ENCODE measurements around the gene CCDC47. TPM values are rescaled to one million over a fixed set of nuclear protein-coding genes. Genes with fewer than 3 reads are reported as not detected.
A peak's percentile ranks its signal among the peaks of the same experiment; 100 is the strongest.

Gene CCDC47
- total RNA-seq, 1 experiment from 2014 or later = 147 TPM

DNA sequence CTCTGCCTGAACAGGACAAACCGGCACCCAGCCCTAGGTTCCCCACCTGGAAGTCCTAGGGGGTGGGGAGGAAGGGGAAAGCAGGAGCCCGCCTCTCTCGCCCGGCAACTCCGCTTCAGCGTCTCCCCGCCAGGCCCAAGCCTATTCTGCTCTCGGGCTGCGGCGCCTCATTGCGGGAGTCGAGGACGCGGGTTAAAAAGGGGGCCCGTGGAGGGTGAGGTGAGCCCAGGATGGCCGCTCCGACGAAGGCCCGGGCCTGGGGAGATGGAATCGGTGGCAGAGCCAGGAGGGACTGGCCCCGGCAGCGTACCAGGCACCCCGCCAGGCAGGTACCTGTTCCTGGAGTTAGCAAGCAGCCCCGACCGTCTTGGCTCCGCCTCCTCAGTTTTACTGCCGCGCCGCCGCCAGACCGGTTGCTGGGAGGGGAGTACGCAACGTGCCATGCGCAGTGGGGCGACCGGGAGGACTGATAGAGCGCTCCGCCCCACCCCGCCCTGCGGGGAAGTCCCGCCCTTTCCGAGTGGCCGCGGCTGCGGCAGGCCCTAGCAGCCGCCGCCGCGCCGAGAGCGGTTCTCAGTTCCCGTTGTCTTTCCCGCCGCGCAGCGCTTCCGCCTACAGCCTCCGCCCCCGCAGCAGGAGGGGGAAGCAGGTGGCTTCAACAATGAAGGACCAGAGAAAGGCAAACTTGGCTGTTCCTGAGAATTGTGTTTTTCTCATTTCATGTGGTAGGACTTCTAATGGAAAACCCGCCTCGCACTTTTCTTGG lies 31.8 kb downstream of the CCDC47 start, which contains the start of gene STRADA:
TSS of gene STRADA (minus strand) at position 392 of the 766 bp plus-strand sequence. CDS start 13,430 bp downstream, outside the sequence.
- H3K9me2 ChIP-seq (replicated peaks; ENCODE audit: low read length) = no peaks in the 10 kb centered on the region
- no peaks in the 10 kb centered on the region for H3K27me3 ChIP-seq (ENCODE audit: low read length)
- CTCF ChIA-PET = interaction anchor here (0.6 kb wide), 2 partner anchors 43 to 100 kb away, joined by 3 read pairs; no protein-coding TSS in a partner anchor
- peak; percentile 100 for DNase-seq
- peak within 1 kb of the TSS; percentile 66 for H3K27ac ChIP-seq (ENCODE audit: low read length)
- no TSS peak for BruUV-seq (replicated peaks)
- H3K4me1 ChIP-seq (ENCODE audit: insufficient read depth, low read length) = peaks cover 15% of the 10 kb centered on the region; the same call in 1 of the 2 replicates
- H4K20me1 ChIP-seq (ENCODE audit: low read length) = no peaks in the 10 kb centered on the region
- POLR2A ChIA-PET (ENCODE audit: unreplicated experiment) = interaction anchor here (0.7 kb wide), 2 partner anchors 32 to 100 kb away, joined by 3 to 5 read pairs; partner anchors contain the start of gene CCDC47
- H3K9me3 ChIP-seq (ENCODE audit: low read length) = no peaks in the 10 kb centered on the region
- peak within 1 kb of the TSS; percentile 86 for H2AFZ ChIP-seq (ENCODE audit: low read length)
- H3F3A ChIP-seq (ENCODE audit: low read length, unreplicated experiment) = peaks cover 10% of the 10 kb centered on the region
- ATAC-seq = peak; percentile 87
- peak within 1 kb of the TSS; percentile 87 for H3K4me3 ChIP-seq (ENCODE audit: low read length)
- intact Hi-C loops (cut with micrococcal nuclease) = loop anchor here (1.0 to 5.0 kb wide), 3 partner anchors 32 to 119 kb away; partner anchors contain the start of genes CCDC47 and MAP3K3
- TF ChIP-seq EZH2phosphoT487 (IDR thresholded peaks at IDR 0.05; ENCODE audit: borderline replicate concordance, low read length) = no peak
- TF ChIP-seq EZH2 (IDR thresholded peaks at IDR 0.05; ENCODE audit: low read length, unreplicated experiment) = no peak
- TF ChIP-seq, protein P1, sequence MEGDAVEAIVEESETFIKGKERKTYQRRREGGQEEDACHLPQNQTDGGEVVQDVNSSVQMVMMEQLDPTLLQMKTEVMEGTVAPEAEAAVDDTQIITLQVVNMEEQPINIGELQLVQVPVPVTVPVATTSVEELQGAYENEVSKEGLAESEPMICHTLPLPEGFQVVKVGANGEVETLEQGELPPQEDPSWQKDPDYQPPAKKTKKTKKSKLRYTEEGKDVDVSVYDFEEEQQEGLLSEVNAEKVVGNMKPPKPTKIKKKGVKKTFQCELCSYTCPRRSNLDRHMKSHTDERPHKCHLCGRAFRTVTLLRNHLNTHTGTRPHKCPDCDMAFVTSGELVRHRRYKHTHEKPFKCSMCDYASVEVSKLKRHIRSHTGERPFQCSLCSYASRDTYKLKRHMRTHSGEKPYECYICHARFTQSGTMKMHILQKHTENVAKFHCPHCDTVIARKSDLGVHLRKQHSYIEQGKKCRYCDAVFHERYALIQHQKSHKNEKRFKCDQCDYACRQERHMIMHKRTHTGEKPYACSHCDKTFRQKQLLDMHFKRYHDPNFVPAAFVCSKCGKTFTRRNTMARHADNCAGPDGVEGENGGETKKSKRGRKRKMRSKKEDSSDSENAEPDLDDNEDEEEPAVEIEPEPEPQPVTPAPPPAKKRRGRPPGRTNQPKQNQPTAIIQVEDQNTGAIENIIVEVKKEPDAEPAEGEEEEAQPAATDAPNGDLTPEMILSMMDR (conservative IDR thresholded peaks at IDR 0.05; ENCODE audit: low read depth, low read length) = no peak
- peak within 1 kb of the TSS; percentile 88 for H3K9ac ChIP-seq (ENCODE audit: low read length)
- peak within 1 kb of the TSS; percentile 99 for H3K4me2 ChIP-seq (ENCODE audit: low read length)
- H3K79me2 ChIP-seq (ENCODE audit: low read length) = peaks cover 19% of the 10 kb centered on the region
- H3K36me3 ChIP-seq (ENCODE audit: low read depth, low read length) = peaks cover 11% of the 10 kb centered on the region; the same call in 1 of the 2 replicates

- peak overlapping the region; percentile 88 for H3K9ac ChIP-seq (ENCODE audit: low read length)
Observed at GRCh38 chr17:63741143-63741407, 32.3 kb downstream of the CCDC47 start.

More at GRCh38 chr17:63741143-63741407, 32.3 kb downstream of the CCDC47 start:
- Histone ChIP-seq H3K79me2 (ENCODE audit: low read length) (peaks cover 19% of the 10 kb centered on the region), H3K4me1 (ENCODE audit: insufficient read depth, low read length) (peaks cover 15% of the 10 kb centered on the region; the same call in 1 of the 2 replicates), H3K4me3 (ENCODE audit: low read length) (peak overlapping the region; percentile 87), H2AFZ (ENCODE audit: low read length) (peak overlapping the region; percentile 86), H4K20me1 (ENCODE audit: low read length) (no peaks in the 10 kb centered on the region), H3K9me3 (ENCODE audit: low read length) (no peaks in the 10 kb centered on the region), H3K27ac (ENCODE audit: low read length) (peak overlapping the region; percentile 56), H3K27me3 (ENCODE audit: low read length) (no peaks in the 10 kb centered on the region), H3F3A (ENCODE audit: low read length, unreplicated experiment) (peaks cover 10% of the 10 kb centered on the region), H3K36me3 (ENCODE audit: low read depth, low read length) (peaks cover 6% of the 10 kb centered on the region; the same call in 1 of the 2 replicates), H3K9me2 (replicated peaks; ENCODE audit: low read length) (no peaks in the 10 kb centered on the region), H3K4me2 (ENCODE audit: low read length) (peak overlapping the region; percentile 99)
- no TSS peak for BruUV-seq (replicated peaks)
- intact Hi-C loops (cut with micrococcal nuclease) = loop anchor here (1.0 to 5.0 kb wide), 3 partner anchors 32 to 119 kb away; partner anchors contain the start of genes CCDC47 and MAP3K3
- CTCF ChIA-PET = interaction anchor here (0.6 kb wide), 1 partner anchor 101 kb away, joined by 3 read pairs; no protein-coding TSS in a partner anchor
- POLR2A ChIA-PET (ENCODE audit: unreplicated experiment) = interaction anchor here (0.6 to 0.7 kb wide), 2 partner anchors 33 to 86 kb away, joined by 3 to 5 read pairs; partner anchors contain the start of gene CCDC47
- TF ChIP-seq EZH2 (IDR thresholded peaks at IDR 0.05; ENCODE audit: low read length, unreplicated experiment) (no peak), EZH2phosphoT487 (IDR thresholded peaks at IDR 0.05; ENCODE audit: borderline replicate concordance, low read length) (no peak)
- TF ChIP-seq, protein P1 (conservative IDR thresholded peaks at IDR 0.05; ENCODE audit: low read depth, low read length) = no peak
- DNase-seq = peak; percentile 43
- ATAC-seq = peak; percentile 32
